Measurements from ENCODE around the gene NT5M.
"Not testable (repeated sequence)": the region's sequence is repeated elsewhere in the genome, so short reads cannot be mapped to it uniquely, and the experiment has no call there.

NT5M gene

DNA sequence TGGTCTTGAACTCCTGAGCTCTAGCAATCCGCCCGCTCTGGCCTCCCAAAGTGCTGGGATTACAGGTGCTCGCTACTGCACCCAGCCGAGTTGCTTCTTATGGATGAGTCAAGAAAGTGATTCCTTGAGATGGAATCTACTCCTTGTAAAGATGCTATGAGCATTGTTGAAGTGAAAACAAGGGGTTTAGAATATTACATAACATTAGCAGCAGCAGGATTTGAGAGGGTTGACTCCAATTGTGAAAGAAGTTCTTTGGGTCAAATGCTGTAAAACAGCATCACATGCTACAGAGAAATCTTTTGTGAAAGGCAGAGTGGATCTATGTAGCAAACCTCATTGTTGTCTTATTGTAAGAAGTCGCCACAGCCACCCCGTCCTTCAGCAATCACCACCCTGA is 72.7 kb downstream of the NT5M start:
- DNase-seq (ENCODE audit: low read depth, low spot score) = no peak

GRCh38 chr17:17376362-17376761 is 73.2 kb downstream of the NT5M start:
- no peak for DNase-seq (ENCODE audit: low read depth, low spot score)

DNA sequence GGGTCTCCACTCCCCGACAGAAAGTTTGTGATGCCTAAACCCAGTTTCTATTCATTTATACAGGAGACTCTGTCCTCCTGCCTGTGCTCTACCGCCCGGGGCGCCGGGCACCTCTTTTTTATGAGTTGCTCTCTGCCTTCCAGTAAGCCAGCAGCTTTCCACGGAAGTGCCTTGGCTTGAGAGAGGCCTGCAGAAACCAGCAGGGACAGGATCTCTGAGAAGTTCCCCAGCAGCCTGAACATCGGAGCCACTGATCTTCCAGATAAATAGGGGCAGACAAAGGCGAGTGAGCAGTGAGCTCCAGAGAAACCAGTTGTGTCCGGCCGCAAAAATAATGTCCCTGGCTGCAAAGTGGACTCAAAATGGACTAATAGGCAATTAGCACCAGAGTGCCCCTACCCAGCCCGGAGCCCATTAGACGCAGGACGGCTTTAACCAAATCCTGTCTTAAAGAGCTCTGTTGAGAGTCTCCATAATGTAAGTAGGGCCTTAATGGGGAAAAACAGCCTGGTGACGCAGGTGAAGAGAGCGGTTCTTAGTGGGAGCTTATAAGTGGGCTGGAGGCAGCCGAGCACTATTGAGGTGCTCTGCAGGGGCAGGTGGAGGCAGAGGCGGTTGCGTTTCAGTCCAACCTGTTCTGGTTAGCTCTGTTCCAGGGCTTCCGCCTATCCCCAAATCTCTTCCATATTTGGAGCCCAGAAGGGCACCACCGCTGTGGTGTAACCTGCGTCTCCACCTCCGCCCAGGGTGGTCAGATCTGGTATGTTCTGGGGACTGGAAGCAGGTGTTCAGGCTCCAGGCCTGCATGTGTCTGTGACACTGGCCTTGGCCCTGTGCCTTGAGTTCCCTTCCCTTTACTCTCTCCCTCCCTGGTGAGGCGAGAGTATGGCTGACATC is 74.1 kb downstream of the NT5M start:
- no peak for DNase-seq (ENCODE audit: low read depth, low spot score)

DNA sequence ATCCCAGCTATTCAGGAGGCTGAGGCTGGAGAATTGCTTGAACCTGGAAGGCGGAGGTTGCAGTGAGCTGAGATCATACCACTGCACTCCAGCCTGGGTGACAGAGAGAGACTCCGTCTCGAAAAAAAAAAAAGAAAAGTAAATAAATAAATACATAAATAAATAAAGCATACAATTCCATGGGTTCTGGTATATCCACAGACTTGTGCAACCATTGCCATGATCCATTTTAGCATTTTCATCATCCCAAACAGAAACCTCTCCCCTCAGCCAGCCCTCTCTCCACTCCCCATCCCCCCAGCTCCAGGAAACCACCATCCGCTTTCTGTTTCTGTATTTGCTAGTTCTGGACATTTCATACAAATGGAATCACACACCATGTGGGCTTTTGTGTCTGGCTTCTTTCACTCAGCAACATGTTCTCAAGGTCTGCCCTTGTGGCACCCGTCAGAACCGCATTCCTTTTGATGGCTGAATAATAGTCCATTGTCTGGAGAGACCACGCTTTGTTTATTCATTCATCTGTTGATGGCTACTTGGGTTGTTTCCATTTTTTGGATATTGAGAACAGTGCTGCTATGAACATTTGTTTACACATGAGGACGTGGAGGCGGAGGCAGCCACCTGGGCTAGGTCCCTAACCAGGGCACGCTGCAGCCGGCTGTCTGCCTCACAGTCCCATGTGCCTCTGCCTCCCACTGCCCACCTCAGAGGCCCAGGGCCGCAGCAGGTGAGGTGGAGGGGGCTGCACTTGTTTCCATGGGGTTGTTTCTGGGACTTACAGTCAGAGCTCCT is 76.2 kb downstream of the NT5M start:
- DNase-seq (ENCODE audit: low read depth, low spot score) = peak; percentile 73

DNA sequence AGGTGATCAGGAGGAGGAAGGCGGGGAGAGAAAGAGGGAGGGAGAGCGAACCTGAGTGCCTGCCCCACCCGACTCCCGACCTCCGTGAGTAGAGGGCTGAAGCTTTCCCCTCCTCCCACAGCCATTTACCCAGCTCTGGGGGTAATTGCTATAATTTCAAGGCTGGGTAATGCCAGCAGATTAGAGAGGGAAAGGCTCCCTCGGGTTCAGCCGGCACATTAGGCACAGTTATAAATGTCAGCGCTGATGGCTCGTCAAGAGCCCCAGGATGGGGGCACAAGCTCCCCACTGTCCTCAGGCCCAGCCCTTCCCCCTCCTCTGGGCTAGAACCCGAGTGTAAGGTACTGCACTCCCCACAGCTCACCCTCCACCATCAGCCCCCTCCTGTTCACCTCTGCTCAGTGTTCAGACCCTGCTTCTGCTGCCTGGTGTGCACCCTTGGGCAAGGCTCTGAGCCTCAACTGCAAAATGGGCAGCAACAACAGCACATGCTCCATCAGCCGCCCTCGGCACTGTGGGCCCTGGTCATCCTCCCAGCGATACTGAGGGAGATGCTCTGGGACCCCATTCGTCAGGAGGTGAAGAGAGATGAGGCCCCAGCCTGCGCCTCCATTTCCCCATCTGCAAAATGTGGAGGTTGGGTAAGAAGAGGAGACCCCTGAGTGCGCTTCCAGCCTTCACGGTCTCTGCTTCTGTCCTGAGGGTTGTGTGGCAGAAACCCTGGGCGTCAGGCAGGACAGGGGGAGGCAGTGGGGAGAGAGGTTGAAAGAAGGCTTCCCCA is 77.2 kb downstream of the NT5M start:
- no peak for DNase-seq (ENCODE audit: low read depth, low spot score)

- no peak for DNase-seq (ENCODE audit: low read depth, low spot score)
Measured at GRCh38 chr17:17381446-17382064, 78.4 kb downstream of the NT5M start.

DNA sequence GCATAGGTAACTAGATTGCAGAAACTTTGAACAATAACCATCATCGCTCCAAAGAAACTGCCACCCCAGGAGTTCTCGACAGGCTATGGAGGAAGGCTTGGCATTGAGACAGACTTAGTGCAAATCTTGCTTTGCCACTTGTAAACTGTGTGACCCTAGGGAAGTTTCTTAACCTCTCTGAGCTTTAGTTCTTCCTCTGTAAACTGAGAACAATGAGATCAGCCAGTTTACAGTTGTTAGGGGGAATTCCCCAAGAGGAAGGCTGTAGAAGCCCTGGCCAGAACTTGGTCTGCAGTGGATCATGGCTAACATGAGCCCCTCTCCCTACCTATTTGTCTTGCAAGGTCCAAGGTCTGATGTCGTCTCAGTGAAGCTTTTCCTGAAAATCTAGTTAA is 78.9 kb downstream of the NT5M start:
- DNase-seq (ENCODE audit: low read depth, low spot score) = no peak

DNA sequence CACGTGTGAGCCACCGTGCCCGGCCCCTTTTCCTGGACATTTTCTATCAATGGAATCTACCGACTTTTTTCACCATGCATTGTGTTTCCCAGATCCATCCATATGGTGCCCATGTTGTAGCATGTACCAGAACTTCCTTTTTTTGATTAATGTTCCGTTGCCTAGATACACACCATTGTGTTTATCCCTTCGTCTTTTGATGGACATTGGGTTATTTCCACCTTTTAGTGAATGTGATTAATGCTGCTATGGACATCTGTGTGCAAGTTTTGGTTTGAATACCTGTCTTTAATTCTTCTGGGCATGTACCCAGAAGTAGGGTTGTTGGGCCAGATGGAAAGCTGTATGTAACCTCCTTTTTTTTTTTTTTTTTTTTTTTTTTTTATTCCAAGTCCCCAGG is 79.8 kb downstream of the NT5M start:
- no peak for DNase-seq (ENCODE audit: low read depth, low spot score)

DNA sequence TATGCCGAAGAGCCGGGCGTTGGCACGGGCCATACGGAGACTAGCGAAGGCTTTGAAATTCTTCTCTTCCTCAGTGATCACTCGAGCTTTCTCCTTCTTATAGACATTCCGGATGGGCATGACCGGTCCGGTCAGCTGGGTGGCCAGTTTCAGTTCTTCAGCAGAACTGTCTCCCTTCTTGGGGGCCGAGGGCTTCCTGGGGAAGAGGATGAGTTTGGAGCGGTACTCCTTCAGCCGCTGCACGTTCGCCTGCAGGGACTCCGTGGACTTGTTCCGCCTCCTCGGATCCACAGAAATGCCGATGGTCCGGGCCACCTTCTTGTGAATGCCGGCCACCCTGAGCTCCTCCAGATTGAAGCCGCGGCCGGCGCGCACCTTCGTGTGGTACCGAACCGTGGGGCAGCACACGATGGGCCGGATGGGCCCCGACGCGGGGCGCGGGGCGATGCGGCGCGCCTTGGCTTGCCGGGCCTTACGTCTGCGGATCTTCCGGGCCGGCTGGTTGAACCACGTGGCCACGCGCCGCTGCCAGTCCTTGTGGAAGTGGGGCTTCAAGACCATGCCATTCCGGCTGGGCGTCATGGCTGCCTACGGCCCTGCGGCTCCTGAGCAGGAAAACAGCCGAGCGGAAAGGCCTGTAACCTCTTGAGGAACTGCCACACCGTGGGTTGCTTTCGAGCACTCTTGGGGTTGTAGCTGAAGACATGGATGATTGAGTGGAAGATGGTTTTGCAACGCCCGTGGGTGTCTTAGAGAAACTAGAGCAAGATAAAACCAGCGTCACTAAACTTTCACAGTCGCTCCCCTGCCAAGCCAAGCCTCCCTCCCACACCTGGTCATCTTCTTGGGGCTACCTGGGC is 80.5 kb downstream of the NT5M start:
- not testable (repeated sequence) for DNase-seq (ENCODE audit: low read depth, low spot score)

DNA sequence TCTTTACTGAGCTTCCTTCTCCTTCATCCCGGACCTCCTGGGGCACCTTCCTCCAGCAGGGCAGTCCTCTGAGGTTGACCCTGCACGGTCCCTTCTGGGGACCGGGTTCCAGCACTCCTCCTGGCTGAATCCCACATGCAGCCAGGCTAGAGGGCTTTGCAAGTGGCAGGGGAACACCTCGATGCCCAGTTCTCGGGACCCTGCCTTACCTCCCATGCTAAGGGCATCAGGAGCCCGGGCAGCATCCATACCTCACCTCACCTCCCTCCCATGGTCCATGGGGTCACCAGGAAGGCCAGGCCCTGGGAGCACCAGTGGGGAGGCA is 81.1 kb downstream of the NT5M start:
- no peak for DNase-seq (ENCODE audit: low read depth, low spot score)

GRCh38 chr17:17384961-17385360 is 81.8 kb downstream of the NT5M start:
- no peak for DNase-seq (ENCODE audit: low read depth, low spot score)

- no peak for DNase-seq (ENCODE audit: low read depth, low spot score)
Measured at GRCh38 chr17:17385491-17385890, 82.3 kb downstream of the NT5M start.

- no peak for DNase-seq (ENCODE audit: low read depth, low spot score)
Measured at GRCh38 chr17:17386094-17386800, 83.1 kb downstream of the NT5M start.

GRCh38 chr17:17387017-17387497 is 83.9 kb downstream of the NT5M start:
- DNase-seq (ENCODE audit: low read depth, low spot score) = no peak

- peak; percentile 27 for DNase-seq (ENCODE audit: low read depth, low spot score)
Measured at GRCh38 chr17:17387498-17388362, 84.6 kb downstream of the NT5M start.

- DNase-seq (ENCODE audit: low read depth, low spot score) = peak; percentile 79
Measured at GRCh38 chr17:17388657-17389496, 85.7 kb downstream of the NT5M start.

GRCh38 chr17:17391668-17392370 is 88.6 kb downstream of the NT5M start:
- peak; percentile 61 for DNase-seq (ENCODE audit: low read depth, low spot score)

Data from astrocyte of the hippocampus (primary cell).